GM23248 (cell line): ENCODE results near the gene SCGN. TPM values are rescaled to one million over a fixed set of nuclear protein-coding genes. Genes with fewer than 3 reads are reported as not detected.

Experiments used
- DNase-seq: peaks from one replicate; pipeline ENCODE4 v3.0.0-alpha.2; 2015
- H2AFZ ChIP-seq: fragments of 200-600 bp; sonication (generic); 2 replicates; pipeline ENCODE4 v1.6.1; 2016; ENCODE audit warnings: antibody characterized with exemption
- H3F3A ChIP-seq: fragments of 200-600 bp; sonication (generic); 2 replicates; pipeline ENCODE4 v1.6.1; 2016; ENCODE audit warnings: mild to moderate bottlenecking, antibody characterized with exemption, mixed run types; ENCODE audit not compliant: insufficient read depth
- H3K27ac ChIP-seq: fragments of 200-600 bp; sonication (generic); 2 replicates; pipeline ENCODE4 v1.5.1; 2016; ENCODE audit warnings: mild to moderate bottlenecking
- H3K27me3 ChIP-seq: fragments of 200-600 bp; sonication (generic); replicated peaks from 2 replicates; pipeline ENCODE4 v1.6.1; 2016; ENCODE audit warnings: mild to moderate bottlenecking; ENCODE audit not compliant: insufficient read depth
- H3K36me3 ChIP-seq: fragments of 200-600 bp; sonication (generic); 2 replicates; pipeline ENCODE4 v1.6.1; 2016; ENCODE audit warnings: low read depth, mild to moderate bottlenecking
- H3K4me1 ChIP-seq: fragments of 200-600 bp; sonication (generic); 2 replicates; pipeline ENCODE4 v1.6.1; 2016; ENCODE audit warnings: mild to moderate bottlenecking; ENCODE audit not compliant: insufficient read depth
- H3K4me2 ChIP-seq: fragments of 200-600 bp; sonication (generic); one replicate; pipeline ENCODE4 v1.6.1; 2016; ENCODE audit warnings: mild to moderate bottlenecking; ENCODE audit not compliant: unreplicated experiment
- H3K4me3 ChIP-seq: fragments of 200-600 bp; sonication (generic); 2 replicates; pipeline ENCODE4 v1.5.1; 2016; ENCODE audit warnings: mild to moderate bottlenecking
- H3K79me2 ChIP-seq: fragments of 200-600 bp; sonication (generic); 2 replicates; pipeline ENCODE4 v1.6.1; 2016; ENCODE audit warnings: mild to moderate bottlenecking; ENCODE audit not compliant: insufficient read depth
- H3K9ac ChIP-seq: fragments of 200-600 bp; sonication (generic); 2 replicates; pipeline ENCODE4 v1.6.1; 2016; ENCODE audit warnings: mild to moderate bottlenecking
- H3K9me2 ChIP-seq: fragments of 200-600 bp; sonication (generic); 2 replicates; pipeline ENCODE4 v1.6.1; 2016; ENCODE audit warnings: mixed run types, mild to moderate bottlenecking, moderate library complexity; ENCODE audit not compliant: insufficient read depth
- H3K9me3 ChIP-seq: fragments of 200-600 bp; sonication (generic); one replicate; pipeline ENCODE4 v1.6.1; 2017; ENCODE audit warnings: low read depth
- H4K20me1 ChIP-seq: fragments of 200-600 bp; sonication (generic); 2 replicates; pipeline ENCODE4 v1.6.0; 2016; ENCODE audit not compliant: insufficient read depth
- EZH2 ChIP-seq: fragments of 200-600 bp; sonication (generic); IDR thresholded peaks from 2 replicates; pipeline ENCODE4 v1.6.1; 2018; ENCODE audit warnings: antibody characterized with exemption, mild to moderate bottlenecking; ENCODE audit not compliant: insufficient read depth, poor library complexity, severe bottlenecking
- EZH2phosphoT487 ChIP-seq: fragments of 200-600 bp; sonication (generic); IDR thresholded peaks from 2 replicates; pipeline ENCODE4 v1.6.1; 2018; ENCODE audit warnings: antibody characterized with exemption, moderate library complexity, mild to moderate bottlenecking, low read depth; ENCODE audit not compliant: insufficient read depth
- WGBS, 2 experiments: methylation state at CpG; one replicate each; pipeline ENCODE4 v1.1.6; 2015 to 2017; ENCODE audit warnings: low lambda C conversion rate in 2 of 2, low coverage in 1 of 2; ENCODE audit errors: missing lambda C conversion rate in 2 of 2; 5-methylcytosine and 5-hydroxymethylcytosine counted together
- in situ Hi-C: fragments of 300-500 bp; cut with MboI; formaldehyde crosslinking; loops from 2 replicates; pipeline ENCODE4 v1.15.0; 2020
- polyA plus RNA-seq: library from polyadenylated mRNA; unstranded; fragments of >200 nt; fragmentation: Nextera tagmentation; extraction: Ambion mirVana; gene quantifications from 2 replicates; pipeline ENCODE4 v1.2.1, GENCODE V29; 2016
- total RNA-seq: library from RNA; depleted of rRNA; stranded (reverse); fragments of >200 nt; shearing (Covaris generic); gene quantifications from 2 replicates; pipeline ENCODE4 v1.2.3, GENCODE V29; 2014

SCGN gene
- total and polyA plus RNA-seq, 2 experiments from 2014 or later = not detected

DNA sequence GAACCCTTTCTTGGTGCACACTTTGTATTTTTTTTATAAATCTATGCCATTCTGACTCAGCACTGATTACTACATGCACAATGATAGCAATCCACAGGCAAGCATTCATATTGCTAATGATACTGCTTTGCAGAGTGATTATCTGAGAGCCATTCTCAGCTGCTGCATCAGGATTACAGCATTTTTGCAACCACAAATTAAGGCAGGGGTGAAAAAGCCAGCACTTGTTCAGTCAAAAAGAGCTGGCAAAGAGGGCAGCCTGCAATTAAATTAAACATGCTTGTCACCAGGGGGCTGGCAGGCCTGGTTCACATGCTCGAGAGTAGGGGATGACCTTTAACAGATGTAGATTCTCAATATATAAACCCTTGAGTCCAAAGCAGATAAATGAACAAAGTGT, 61.8 kb downstream of the SCGN start:
- H3K36me3 ChIP-seq = no peaks in the 10 kb centered on the region
- no peaks in the 10 kb centered on the region for H3K4me1 ChIP-seq
- no peaks in the 10 kb centered on the region for H4K20me1 ChIP-seq
- no peak overlapping the region for H3K4me3 ChIP-seq
- H3K4me2 ChIP-seq = no peak overlapping the region
- DNase-seq = peak; percentile 16
- H3K9ac ChIP-seq = no peak overlapping the region
- no peak overlapping the region for H3K27ac ChIP-seq
- H2AFZ ChIP-seq = no peak overlapping the region
- H3K9me2 ChIP-seq = no peaks in the 10 kb centered on the region
- TF ChIP-seq EZH2phosphoT487 (no peak), EZH2 (no peak)
- no peaks in the 10 kb centered on the region for H3F3A ChIP-seq
- in situ Hi-C loops = no loop called here
- H3K27me3 ChIP-seq = no peaks in the 10 kb centered on the region
- H3K9me3 ChIP-seq = no peaks in the 10 kb centered on the region
- WGBS, 2 experiments = 69 to 75% methylated on average over 1 of the region's 1 CpG
- no peaks in the 10 kb centered on the region for H3K79me2 ChIP-seq

DNA sequence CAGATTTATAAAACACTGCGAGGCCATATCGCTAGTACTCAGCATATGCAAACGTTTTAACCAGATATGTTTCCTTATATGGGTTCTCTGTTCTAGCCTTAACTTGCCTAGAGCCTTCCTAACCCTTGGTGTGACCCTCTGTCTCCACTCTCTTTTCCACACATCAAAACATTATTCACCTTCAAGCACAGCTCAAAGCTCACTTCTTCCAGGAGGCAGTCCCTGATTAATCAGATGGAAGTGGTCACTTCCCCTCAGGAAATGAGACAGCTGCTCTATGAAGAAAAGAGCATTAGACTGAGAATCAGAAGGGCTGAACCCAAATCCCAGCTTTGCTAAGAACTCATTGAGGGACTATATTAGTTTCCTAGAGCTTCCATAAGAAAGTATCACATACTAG, 62.8 kb downstream of the SCGN start:
- H3K4me2 ChIP-seq = no peak overlapping the region
- no peaks in the 10 kb centered on the region for H3K9me2 ChIP-seq
- no peaks in the 10 kb centered on the region for H3K9me3 ChIP-seq
- WGBS, 2 experiments = 45 to 55% methylated on average over 3 of the region's 3 CpGs
- H3K4me1 ChIP-seq = no peaks in the 10 kb centered on the region
- H2AFZ ChIP-seq = no peak overlapping the region
- in situ Hi-C loops = no loop called here
- H3F3A ChIP-seq = no peaks in the 10 kb centered on the region
- DNase-seq = no peak
- no peaks in the 10 kb centered on the region for H3K79me2 ChIP-seq
- no peaks in the 10 kb centered on the region for H3K36me3 ChIP-seq
- no peak overlapping the region for H3K27ac ChIP-seq
- H3K4me3 ChIP-seq = no peak overlapping the region
- TF ChIP-seq EZH2phosphoT487 = no peak
- TF ChIP-seq EZH2 = no peak
- H3K9ac ChIP-seq = no peak overlapping the region
- no peaks in the 10 kb centered on the region for H3K27me3 ChIP-seq
- no peaks in the 10 kb centered on the region for H4K20me1 ChIP-seq

GRCh38 chr6:25715794-25716193, 63.8 kb downstream of the SCGN start:
- no peak overlapping the region for H3K4me2 ChIP-seq
- 85% methylated on average over 4 of the region's 4 CpGs for WGBS, 2 experiments
- H4K20me1 ChIP-seq = no peaks in the 10 kb centered on the region
- TF ChIP-seq EZH2phosphoT487 = no peak
- no peak for TF ChIP-seq EZH2
- no peak for DNase-seq
- no peaks in the 10 kb centered on the region for H3K9me3 ChIP-seq
- H3K27me3 ChIP-seq = no peaks in the 10 kb centered on the region
- no peaks in the 10 kb centered on the region for H3F3A ChIP-seq
- in situ Hi-C loops = no loop called here
- H3K9ac ChIP-seq = no peak overlapping the region
- H3K36me3 ChIP-seq = no peaks in the 10 kb centered on the region
- no peaks in the 10 kb centered on the region for H3K4me1 ChIP-seq
- no peaks in the 10 kb centered on the region for H3K9me2 ChIP-seq
- H3K79me2 ChIP-seq = no peaks in the 10 kb centered on the region
- H3K27ac ChIP-seq = no peak overlapping the region
- H2AFZ ChIP-seq = no peak overlapping the region
- H3K4me3 ChIP-seq = no peak overlapping the region

- H3K27ac ChIP-seq = no peak overlapping the region
- no peaks in the 10 kb centered on the region for H3K4me1 ChIP-seq
- H3F3A ChIP-seq = no peaks in the 10 kb centered on the region
- no peaks in the 10 kb centered on the region for H3K27me3 ChIP-seq
- H3K9ac ChIP-seq = no peak overlapping the region
- H3K4me3 ChIP-seq = no peak overlapping the region
- no peak overlapping the region for H2AFZ ChIP-seq
- no peaks in the 10 kb centered on the region for H3K36me3 ChIP-seq
- WGBS, 2 experiments = 32 to 33% methylated on average over 6 of the region's 6 CpGs
- no peaks in the 10 kb centered on the region for H3K79me2 ChIP-seq
- in situ Hi-C loops = no loop called here
- no peaks in the 10 kb centered on the region for H4K20me1 ChIP-seq
- peak; percentile 62 for DNase-seq
- TF ChIP-seq EZH2phosphoT487 (no peak), EZH2 (no peak)
- H3K4me2 ChIP-seq = no peak overlapping the region
- no peaks in the 10 kb centered on the region for H3K9me3 ChIP-seq
- H3K9me2 ChIP-seq = no peaks in the 10 kb centered on the region
Observed at GRCh38 chr6:25717866-25718740, 66.1 kb downstream of the SCGN start.
